SH-SY5Y (cell line): Measurements from ENCODE around the gene S100A1.

ENCODE experiments used
- GATA2 ChIP-seq: IDR thresholded peaks from 2 replicates; pipeline ENCODE4 v1.6.1; 2011; ENCODE audit warnings: mild to moderate bottlenecking, low read depth, low read length
- GATA3 ChIP-seq: IDR thresholded peaks from 2 replicates; pipeline ENCODE4 v1.6.1; 2011; ENCODE audit warnings: low read depth, mild to moderate bottlenecking, low read length, moderate library complexity

- TF ChIP-seq GATA2: no peak
- TF ChIP-seq GATA3: no peak
Measured at GRCh38 chr1:153630384-153630783, 2.1 kb downstream of the S100A1 start.
